GM12875 (cell line): ENCODE data around the gene LYPLAL1.
"Not testable (repeated sequence)": the region's sequence is repeated elsewhere in the genome, so short reads cannot be mapped to it uniquely, and the experiment has no call there.

ENCODE experiments used
- H3K4me3 ChIP-seq: one replicate; pipeline ENCODE4 v1.5.1; 2011; ENCODE audit warnings: low read depth, low read length, control low read depth
- CTCF ChIP-seq: IDR thresholded peaks from 2 replicates; pipeline ENCODE4 v1.5.1; 2011; ENCODE audit warnings: low read depth, mild to moderate bottlenecking, control low read depth, inconsistent platforms, low read length, moderate library complexity, borderline replicate concordance; ENCODE audit not compliant: insufficient read depth

Gene LYPLAL1

GRCh38 chr1:219244864-219245263 is 71.2 kb downstream of the LYPLAL1 start:
- no peak for TF ChIP-seq CTCF
- H3K4me3 ChIP-seq: no peak overlapping the region

GRCh38 chr1:219247441-219247840 is 73.8 kb downstream of the LYPLAL1 start:
- no peak for TF ChIP-seq CTCF

GRCh38 chr1:219250468-219250867 is 76.8 kb downstream of the LYPLAL1 start:
- not testable (repeated sequence) for H3K4me3 ChIP-seq

More at GRCh38 chr1:219247441-219247840, 73.8 kb downstream of the LYPLAL1 start:
- no peak overlapping the region for H3K4me3 ChIP-seq

- no peak for TF ChIP-seq CTCF
These were observed 84.1 kb downstream of the LYPLAL1 start for GRCh38 chr1:219257751-219258150.

GRCh38 chr1:219261454-219261853 is 87.8 kb downstream of the LYPLAL1 start:
- no peak overlapping the region for H3K4me3 ChIP-seq
- no peak for TF ChIP-seq CTCF

More at GRCh38 chr1:219257751-219258150, 84.1 kb downstream of the LYPLAL1 start:
- no peak overlapping the region for H3K4me3 ChIP-seq
